Progenitor cell of endocrine pancreas (in vitro differentiated cells): ENCODE data around the gene USP32. TPM values are rescaled to one million over a fixed set of nuclear protein-coding genes. Genes with fewer than 3 reads are reported as not detected.

Source experiments
- DNase-seq: peaks from one replicate; pipeline ENCODE4 v3.0.0; 2021; ENCODE audit warnings: low spot score; ENCODE audit not compliant: unreplicated experiment
- H3K27ac Mint-ChIP-seq: 2 replicates; pipeline ENCODE4 v1.8.0; 2021; ENCODE audit warnings: mild to moderate bottlenecking, moderate library complexity, mixed read lengths
- H3K27me3 Mint-ChIP-seq: 2 replicates; pipeline ENCODE4 v1.8.0; 2021; ENCODE audit warnings: mixed read lengths
- H3K36me3 Mint-ChIP-seq: 2 replicates; pipeline ENCODE4 v1.8.0; 2022; ENCODE audit warnings: mixed read lengths; ENCODE audit not compliant: insufficient read depth
- H3K4me1 Mint-ChIP-seq: 2 replicates; pipeline ENCODE4 v1.8.0; 2021; ENCODE audit warnings: low read depth, mixed read lengths
- H3K4me3 Mint-ChIP-seq: 2 replicates; pipeline ENCODE4 v1.8.0; 2021; ENCODE audit warnings: low read depth, mild to moderate bottlenecking, moderate library complexity, mixed read lengths
- H3K9me3 Mint-ChIP-seq: 2 replicates; pipeline ENCODE4 v1.8.0; 2021; ENCODE audit warnings: low read depth, mixed read lengths
- CTCF ChIP-seq: fragments of 200-600 bp; sonication (generic); IDR thresholded peaks from one replicate; pipeline ENCODE4 v1.5.0; 2021; ENCODE audit warnings: antibody characterized with exemption, mild to moderate bottlenecking; ENCODE audit not compliant: unreplicated experiment
- total RNA-seq: library from RNA; stranded (reverse); gene quantifications from 2 replicates; pipeline ENCODE4 v1.2.1, GENCODE V29; 2021

USP32 gene
- total RNA-seq, 1 donor from 2014 or later = 42.7 TPM

GRCh38 chr17:60398227-60398959, 6.5 kb upstream of the USP32 start:
- Mint-ChIP-seq H3K4me3 (no peak overlapping the region), H3K9me3 (no peaks in the 10 kb centered on the region), H3K27me3 (no peaks in the 10 kb centered on the region), H3K4me1 (no peaks in the 10 kb centered on the region), H3K27ac (no peak overlapping the region), H3K36me3 (no peaks in the 10 kb centered on the region)
- DNase-seq = no peak
- TF ChIP-seq CTCF = no peak

GRCh38 chr17:60396412-60396811, 4.5 kb upstream of the USP32 start:
- no peak for TF ChIP-seq CTCF
- Mint-ChIP-seq H3K36me3 (no peaks in the 10 kb centered on the region), H3K27me3 (no peaks in the 10 kb centered on the region), H3K4me3 (no peak overlapping the region), H3K27ac (no peak overlapping the region), H3K9me3 (no peaks in the 10 kb centered on the region), H3K4me1 (peaks cover 6% of the 10 kb centered on the region)
- DNase-seq = no peak

GRCh38 chr17:60395508-60396065, 3.7 kb upstream of the USP32 start:
- Mint-ChIP-seq H3K27me3 (no peaks in the 10 kb centered on the region), H3K4me3 (no peak overlapping the region), H3K4me1 (peaks cover 12% of the 10 kb centered on the region), H3K27ac (no peak overlapping the region), H3K36me3 (no peaks in the 10 kb centered on the region), H3K9me3 (no peaks in the 10 kb centered on the region)
- no peak for DNase-seq
- no peak for TF ChIP-seq CTCF

- Mint-ChIP-seq H3K27ac (no peak overlapping the region), H3K4me3 (no peak overlapping the region), H3K9me3 (no peaks in the 10 kb centered on the region), H3K4me1 (peaks cover 20% of the 10 kb centered on the region), H3K36me3 (no peaks in the 10 kb centered on the region), H3K27me3 (no peaks in the 10 kb centered on the region)
- TF ChIP-seq CTCF = no peak
- DNase-seq = no peak
These were observed 2.1 kb upstream of the USP32 start for GRCh38 chr17:60393840-60394723.
